Subcutaneous abdominal adipose tissue (tissue), 5 donors: ENCODE results near the gene CEL.

Experiments
- H3K27ac ChIP-seq: one replicate; pipeline ENCODE4 v1.7.0; 2013; ENCODE audit warnings: low read depth, mild to moderate bottlenecking, inconsistent platforms, low read length, moderate library complexity
- H3K27me3 ChIP-seq, 5 donors: one replicate each; pipeline ENCODE4 v1.7.0; 2013; ENCODE audit warnings: low read length in 5 of 5, inconsistent platforms in 1 of 5; ENCODE audit not compliant: control insufficient read depth in 5 of 5, insufficient read depth in 4 of 5
- H3K36me3 ChIP-seq, 5 donors: one replicate each; pipeline ENCODE4 v1.7.0; 2013; ENCODE audit warnings: low read length in 5 of 5; ENCODE audit not compliant: control insufficient read depth in 5 of 5, insufficient read depth in 5 of 5
- H3K4me1 ChIP-seq, 5 donors: one replicate each; pipeline ENCODE4 v1.7.0; 2013; ENCODE audit warnings: low read length in 5 of 5, mild to moderate bottlenecking in 3 of 5, moderate library complexity in 1 of 5; ENCODE audit not compliant: control insufficient read depth in 5 of 5, insufficient read depth in 5 of 5
- H3K4me3 ChIP-seq, 5 donors: one replicate each; pipeline ENCODE4 v1.7.0; 2013; ENCODE audit warnings: low read length in 5 of 5, low read depth in 1 of 5
- H3K9ac ChIP-seq, 5 donors: one replicate each; pipeline ENCODE4 v1.7.0; 2013; ENCODE audit warnings: low read length in 5 of 5, mild to moderate bottlenecking in 4 of 5, moderate library complexity in 3 of 5
- H3K9me3 ChIP-seq, 5 donors: one replicate each; pipeline ENCODE4 v1.7.0; 2013; ENCODE audit warnings: low read length in 5 of 5; ENCODE audit not compliant: control insufficient read depth in 5 of 5
- donor health status: healthy.
- donor health status: healthy.
- donor health status: healthy.
- donor health status: healthy.
- donor health status: healthy.

Gene CEL

DNA sequence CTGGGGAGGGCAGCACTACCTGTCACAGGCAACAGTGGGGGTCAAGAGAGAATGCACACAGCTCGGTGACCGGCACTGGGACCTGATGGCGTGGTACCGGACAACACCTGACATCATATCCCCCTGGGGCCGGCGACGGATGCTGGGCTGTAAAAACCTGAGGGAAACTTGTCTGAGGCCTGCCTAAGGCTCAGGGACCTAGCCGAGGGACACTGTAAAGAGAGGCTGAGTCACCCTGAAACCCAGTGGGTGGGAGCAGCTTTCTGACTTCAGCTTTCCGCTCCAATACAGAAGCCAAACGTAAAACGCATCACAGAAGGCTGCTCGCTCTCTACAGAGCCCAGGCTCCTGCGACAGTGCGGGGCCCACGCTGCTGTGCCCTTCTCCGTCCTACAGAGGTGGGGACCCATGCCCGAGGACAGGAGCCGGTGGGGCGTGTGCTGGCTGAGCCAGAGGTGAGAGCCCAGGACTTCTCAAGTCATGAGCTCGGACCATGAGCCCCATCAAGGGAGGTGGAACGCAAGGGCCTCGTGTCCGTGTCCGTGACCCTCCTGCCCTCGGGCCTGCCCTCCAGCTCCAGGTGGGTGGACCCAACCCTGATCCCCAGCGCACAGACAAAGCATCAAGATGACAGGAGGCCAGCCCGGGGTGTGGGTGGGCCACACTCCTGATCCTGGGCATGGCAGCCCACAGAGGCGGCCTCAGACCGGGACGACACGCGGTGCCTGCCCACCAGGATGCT is 54.0 kb downstream of the CEL start:
- Histone ChIP-seq H3K9me3 (no peaks in the 10 kb centered on the region), H3K4me1 (peaks cover 39 to 89% (median 87%) of the 10 kb centered on the region in 5 donors), H3K27me3 (no peaks in the 10 kb centered on the region), H3K9ac (peak overlapping the region in 4 of 5 donors; percentile 43 to 80 (median 66)), H3K27ac (peak overlapping the region; percentile 88), H3K36me3 (peaks cover 0 to 13% (median 10%) of the 10 kb centered on the region in 5 donors), H3K4me3 (peak overlapping the region in 4 of 5 donors; percentile 5 to 14 (median 12))

GRCh38 chr9:133116346-133117231 is 54.8 kb downstream of the CEL start:
- Histone ChIP-seq H3K27ac (peak overlapping the region; percentile 88), H3K27me3 (no peaks in the 10 kb centered on the region), H3K36me3 (peaks cover 0 to 8% (median 3%) of the 10 kb centered on the region in 5 donors), H3K9ac (peak overlapping the region in 2 of 5 donors; percentile 75 to 80), H3K4me3 (peak overlapping the region in 1 of 5 donors; percentile 10), H3K4me1 (peaks cover 39 to 94% (median 90%) of the 10 kb centered on the region in 5 donors), H3K9me3 (no peaks in the 10 kb centered on the region)

DNA sequence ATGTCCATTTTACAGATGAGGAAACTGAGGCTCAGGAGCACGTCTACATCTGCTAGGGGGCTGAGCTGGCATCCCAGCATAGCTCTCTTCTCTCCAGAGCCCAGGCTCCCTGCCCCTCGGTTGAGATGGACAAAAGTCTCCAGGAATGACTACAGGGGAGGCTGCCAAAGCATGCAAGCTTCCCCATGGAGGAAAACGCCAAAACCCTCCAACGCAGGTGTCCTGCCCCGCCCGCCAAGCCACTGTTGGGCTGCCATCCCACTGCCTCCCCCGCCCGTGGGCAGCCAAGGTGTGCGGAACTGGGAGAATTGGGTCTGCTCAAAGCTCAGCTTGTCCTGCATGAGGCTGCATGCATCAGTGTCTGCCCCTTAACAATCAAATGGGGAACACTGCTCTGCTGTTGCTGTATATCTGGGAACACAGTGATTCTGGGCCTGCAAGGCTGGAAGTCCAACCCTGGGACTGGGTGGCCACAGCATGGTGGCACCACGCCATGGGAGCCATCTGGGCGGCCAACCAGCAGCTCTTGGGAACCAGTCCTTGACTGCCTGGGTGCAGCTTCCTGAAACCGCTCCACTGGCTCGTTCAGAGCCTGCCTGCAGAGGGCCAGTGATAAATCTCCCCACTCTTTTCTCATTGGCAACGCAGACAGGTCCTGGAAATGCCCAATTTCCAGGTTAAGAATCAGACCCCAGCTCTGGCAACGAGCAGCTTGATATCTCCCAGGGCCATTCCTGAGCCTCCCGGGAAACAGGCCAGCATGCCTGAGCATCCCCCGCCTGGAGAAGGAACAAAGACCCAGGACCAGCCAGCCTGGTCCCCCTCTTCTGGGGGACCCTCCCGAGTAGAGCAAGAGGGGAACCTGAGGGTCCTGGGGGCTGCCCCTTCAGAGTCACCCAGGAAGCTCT is 55.7 kb downstream of the CEL start:
- Histone ChIP-seq H3K27ac (peak overlapping the region; percentile 95), H3K4me1 (peaks cover 39 to 97% (median 93%) of the 10 kb centered on the region in 5 donors)

DNA sequence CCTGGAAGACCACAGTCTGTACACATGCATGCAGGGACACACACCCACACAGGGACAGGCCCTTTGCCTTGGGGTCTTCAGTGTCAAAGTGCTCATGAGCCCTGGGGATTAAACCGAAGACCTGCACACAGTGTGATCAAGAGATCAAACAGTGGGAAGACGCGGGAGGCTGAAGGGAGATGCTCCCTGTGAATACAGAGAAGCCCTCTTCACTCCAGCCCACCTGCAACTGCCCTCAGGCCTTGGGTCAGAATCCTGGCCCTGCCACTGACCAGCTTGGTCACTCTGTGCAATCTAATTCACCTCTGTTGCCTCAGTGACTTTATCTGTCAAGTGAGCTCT is 56.4 kb downstream of the CEL start:
- Histone ChIP-seq H3K9me3 (no peaks in the 10 kb centered on the region), H3K27me3 (no peaks in the 10 kb centered on the region), H3K9ac (peak overlapping the region in 3 of 5 donors; percentile 26 to 97 (median 27)), H3K27ac (peak overlapping the region; percentile 95), H3K36me3 (peaks cover 0 to 4% (median 0%) of the 10 kb centered on the region in 5 donors), H3K4me3 (peak overlapping the region in 4 of 5 donors; percentile 32 to 90 (median 66)), H3K4me1 (peaks cover 36 to 97% (median 92%) of the 10 kb centered on the region in 5 donors)

More for the DNA sequence above, 55.7 kb downstream of the CEL start:
- Histone ChIP-seq H3K9me3 (no peaks in the 10 kb centered on the region), H3K9ac (peak overlapping the region in 2 of 5 donors; percentile 54 to 97), H3K36me3 (peaks cover 0 to 4% (median 0%) of the 10 kb centered on the region in 5 donors), H3K27me3 (no peaks in the 10 kb centered on the region), H3K4me3 (peak overlapping the region in 2 of 5 donors; percentile 32 to 90)

DNA sequence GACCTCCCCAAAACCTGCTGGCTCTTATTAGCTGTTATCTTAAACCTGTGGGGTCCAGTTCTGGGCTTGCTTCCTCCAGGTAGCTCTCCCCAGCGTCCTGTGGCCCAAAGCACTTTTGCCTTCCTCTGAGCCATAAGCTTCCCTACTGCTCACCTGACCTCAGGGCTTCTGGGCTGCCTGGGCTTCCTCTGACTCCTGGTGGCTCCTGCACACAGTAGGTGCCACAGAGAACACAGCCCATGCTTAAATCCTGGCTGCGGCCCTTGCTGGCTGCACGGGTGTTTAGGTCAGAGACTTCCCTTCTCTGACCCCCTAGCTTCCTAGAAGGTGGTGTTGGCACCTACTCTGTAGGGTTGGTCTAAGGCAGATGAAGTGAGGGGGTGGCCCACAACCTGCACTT is 56.8 kb downstream of the CEL start:
- Histone ChIP-seq H3K4me1 (peaks cover 35 to 97% (median 92%) of the 10 kb centered on the region in 5 donors), H3K36me3 (peaks cover 0 to 4% (median 0%) of the 10 kb centered on the region in 5 donors), H3K27ac (peak overlapping the region; percentile 95), H3K9ac (peak overlapping the region in 2 of 5 donors; percentile 35 to 97), H3K9me3 (no peaks in the 10 kb centered on the region), H3K27me3 (no peaks in the 10 kb centered on the region), H3K4me3 (peak overlapping the region; percentile 44 to 90 (median 84))

DNA sequence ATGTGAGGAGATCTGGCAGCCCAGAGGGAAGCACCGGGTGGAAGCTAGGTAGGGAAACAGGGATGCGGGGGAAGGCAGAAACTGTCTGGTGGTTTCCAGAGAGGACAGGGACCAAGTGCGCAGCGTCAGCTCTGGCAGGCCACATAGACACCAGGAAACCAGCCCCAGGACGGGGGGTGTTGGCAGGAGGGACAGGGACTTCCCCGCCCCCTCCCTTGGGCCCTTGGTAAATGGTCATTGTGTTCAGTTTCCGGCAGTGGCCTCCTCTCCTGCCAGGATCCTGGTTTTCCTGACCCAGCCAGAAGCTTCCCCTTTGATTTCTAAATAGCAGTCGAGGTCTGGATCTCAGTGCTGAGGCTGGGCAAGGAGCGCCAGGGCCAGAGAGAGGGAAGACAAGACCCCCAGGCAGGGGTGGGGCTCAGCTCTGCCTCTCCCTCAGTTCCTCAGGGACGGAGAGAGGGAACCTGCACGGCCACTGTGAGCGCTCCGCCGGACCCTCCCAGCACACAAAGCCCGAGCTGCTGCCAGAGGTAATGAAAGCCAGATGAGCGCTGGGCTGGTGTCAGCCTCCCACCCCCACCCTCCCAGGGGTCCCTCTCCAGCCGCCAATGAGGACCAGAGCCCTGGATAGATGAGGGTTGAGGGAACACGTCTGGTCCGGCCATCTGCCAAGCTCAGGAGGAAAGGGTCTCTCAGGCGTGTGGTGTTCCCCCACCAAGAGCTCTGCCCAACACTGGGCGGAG is 57.5 kb downstream of the CEL start:
- peaks cover 0 to 4% (median 0%) of the 10 kb centered on the region in 5 donors for H3K36me3 ChIP-seq
- H3K4me1 ChIP-seq, result peaks cover 30 to 90% (median 85%) of the 10 kb centered on the region in 5 donors
- H3K27ac ChIP-seq, result peak overlapping the region; percentile 95
- no peaks in the 10 kb centered on the region for H3K9me3 ChIP-seq
- H3K27me3 ChIP-seq, result no peaks in the 10 kb centered on the region
- peak overlapping the region; percentile 35 to 97 (median 88) for H3K9ac ChIP-seq
- peak overlapping the region; percentile 59 to 90 (median 84) for H3K4me3 ChIP-seq

- Histone ChIP-seq H3K27me3 (no peaks in the 10 kb centered on the region), H3K9me3 (no peaks in the 10 kb centered on the region), H3K27ac (peak overlapping the region; percentile 95), H3K9ac (peak overlapping the region; percentile 86 to 97 (median 88)), H3K4me1 (peaks cover 26 to 89% (median 83%) of the 10 kb centered on the region in 5 donors), H3K36me3 (peaks cover 0 to 4% (median 0%) of the 10 kb centered on the region in 5 donors), H3K4me3 (peak overlapping the region; percentile 78 to 90 (median 84))
These were observed 58.2 kb downstream of the CEL start for GRCh38 chr9:133119846-133120500.

- no peaks in the 10 kb centered on the region for H3K27me3 ChIP-seq
- peak overlapping the region in 4 of 5 donors; percentile 86 to 92 (median 88) for H3K9ac ChIP-seq
- H3K9me3 ChIP-seq, result no peaks in the 10 kb centered on the region
- H3K36me3 ChIP-seq, result peaks cover 0 to 4% (median 0%) of the 10 kb centered on the region in 5 donors
- H3K27ac ChIP-seq, result peak overlapping the region; percentile 95
- H3K4me1 ChIP-seq, result peaks cover 21 to 89% (median 82%) of the 10 kb centered on the region in 5 donors
- peak overlapping the region; percentile 78 to 90 (median 84) for H3K4me3 ChIP-seq
These were observed 58.9 kb downstream of the CEL start for GRCh38 chr9:133120501-133121197.
